Medulla oblongata (tissue), 1 donor: ENCODE data around the gene FAIM2.

Experiments used
- DNase-seq: peaks from one replicate; pipeline ENCODE4 v3.0.0-alpha.2; 2015; ENCODE audit errors: extremely low spot score

FAIM2 gene

GRCh38 chr12:49917788-49918173 lies 14.1 kb upstream of the FAIM2 start:
- DNase-seq: no peak

DNA sequence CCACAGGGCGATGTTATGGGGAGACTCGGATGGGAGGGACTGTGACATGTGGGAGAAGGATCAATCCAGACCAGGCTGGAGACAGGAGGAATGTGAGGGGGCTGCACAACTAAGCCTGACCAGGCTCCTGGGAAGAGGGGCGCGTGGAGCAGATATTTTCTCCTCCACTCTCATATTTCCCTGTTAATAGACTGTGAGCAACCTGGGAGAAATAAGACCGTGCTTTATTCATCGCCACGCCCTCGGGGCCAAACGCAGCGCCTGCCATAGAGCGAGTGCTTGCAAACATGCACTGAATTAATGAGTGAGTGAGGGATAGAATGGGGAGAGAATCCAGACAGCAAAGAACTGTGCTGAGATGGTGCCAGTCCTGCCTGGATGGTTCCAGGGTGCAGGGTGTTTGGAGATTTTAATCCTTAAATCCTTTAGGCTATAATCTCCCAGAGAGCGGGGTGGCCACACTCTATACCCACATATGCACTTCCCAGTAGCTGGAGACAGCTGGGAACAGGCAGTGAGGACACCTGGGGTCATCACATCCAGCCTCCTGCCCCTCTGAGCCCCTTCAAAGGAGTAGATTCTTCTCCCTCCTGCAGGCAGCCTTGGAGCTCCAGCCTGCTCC lies 13.6 kb upstream of the FAIM2 start:
- no peak for DNase-seq

DNA sequence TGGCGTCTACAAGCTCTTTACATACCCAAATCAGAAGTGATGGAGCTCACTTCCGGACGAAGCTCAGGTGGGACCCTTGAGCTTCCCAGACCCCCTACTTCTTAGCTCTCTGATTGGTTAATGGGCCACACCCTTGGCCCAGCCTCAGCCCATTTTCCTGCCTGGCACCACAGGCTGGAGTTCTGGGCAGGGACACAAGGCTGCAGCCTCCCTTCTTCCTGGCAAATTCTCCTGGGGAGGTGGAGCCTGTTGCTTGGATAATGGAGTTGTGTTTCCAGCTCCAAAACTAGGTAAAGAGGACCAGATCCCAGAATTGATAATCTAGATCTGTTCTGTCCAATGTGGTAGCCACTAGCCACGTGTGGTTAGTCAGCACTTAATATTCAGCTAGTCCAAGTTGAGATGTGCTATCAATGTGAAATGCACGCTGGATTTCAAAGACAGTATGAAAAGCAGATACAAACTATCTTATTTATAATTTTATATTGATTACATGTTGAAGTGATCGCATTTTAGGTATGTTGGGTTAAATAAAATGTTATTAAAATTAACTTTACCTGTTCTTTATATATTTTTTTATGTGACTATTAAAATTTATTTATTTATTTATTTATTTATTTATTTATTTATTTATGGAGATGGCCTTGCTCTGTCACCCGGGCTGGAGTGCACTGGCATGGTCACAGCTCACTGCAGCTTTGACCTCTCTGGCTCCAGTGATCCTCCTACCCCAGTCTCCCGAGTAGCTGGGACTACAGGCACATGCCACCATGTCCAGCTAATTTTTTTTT lies 12.6 kb upstream of the FAIM2 start:
- DNase-seq: no peak

- no peak for DNase-seq
Measured at GRCh38 chr12:49912345-49913255, 8.9 kb upstream of the FAIM2 start.

DNA sequence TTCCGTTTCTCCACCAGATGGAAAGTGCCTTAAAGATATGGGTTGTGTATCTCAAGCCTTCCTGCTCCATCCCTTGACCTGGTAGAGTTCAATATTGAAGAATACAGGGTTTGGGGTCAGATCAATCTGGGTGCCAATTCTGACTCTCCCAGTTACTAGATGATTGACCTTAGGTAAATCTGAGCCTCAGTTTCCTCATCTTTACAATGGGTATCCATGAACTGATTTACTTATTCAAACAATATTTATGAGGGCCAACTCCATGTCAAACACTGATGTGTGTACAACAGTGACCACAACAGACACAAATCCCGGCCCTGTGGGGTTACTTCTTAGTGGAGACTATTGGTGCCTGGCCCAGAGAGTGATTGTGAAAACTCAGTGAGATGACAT lies 7.5 kb upstream of the FAIM2 start:
- no peak for DNase-seq

GRCh38 chr12:49910331-49911212 lies 6.9 kb upstream of the FAIM2 start:
- DNase-seq: no peak

DNA sequence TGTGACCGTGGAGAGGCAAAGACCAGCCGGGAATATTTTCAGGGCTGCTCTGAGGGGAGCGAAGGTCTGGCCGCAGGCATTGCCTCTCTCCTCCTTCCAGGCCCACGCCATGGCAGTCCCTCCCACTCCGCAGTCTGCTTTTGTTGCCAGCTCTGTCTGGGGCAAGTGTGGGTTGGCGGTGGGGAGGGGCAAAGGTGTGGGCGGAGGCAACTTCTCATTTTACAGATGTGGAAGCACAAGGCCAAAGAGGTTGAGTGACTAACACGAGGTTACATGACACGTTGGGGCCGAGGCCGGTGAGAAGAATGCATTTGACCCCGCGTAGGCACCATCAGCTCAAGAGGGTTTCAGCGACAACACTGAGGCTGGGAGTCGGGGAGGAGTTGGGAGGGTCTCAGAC lies 6.1 kb upstream of the FAIM2 start:
- DNase-seq: no peak

- DNase-seq: no peak
Measured at GRCh38 chr12:49909356-49909755, 5.7 kb upstream of the FAIM2 start.

DNA sequence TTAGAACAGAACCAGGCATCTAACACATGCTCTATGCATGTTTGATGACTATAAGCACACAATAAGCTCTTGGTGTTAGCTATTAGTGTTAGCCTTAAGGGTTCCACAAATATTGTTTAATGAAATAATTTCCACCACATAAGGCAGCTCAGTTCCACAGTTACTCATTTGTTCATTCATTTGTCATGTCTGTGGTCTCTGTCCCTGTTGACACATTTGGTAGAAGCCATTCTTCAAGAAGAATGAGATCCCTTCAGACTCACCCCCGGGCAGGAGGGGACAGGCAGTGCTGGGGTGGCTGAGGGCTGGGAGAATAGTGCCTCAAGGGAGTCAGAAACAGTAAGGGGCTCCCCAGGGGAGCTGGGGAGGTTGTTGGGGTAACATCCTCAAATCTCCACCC lies 3.7 kb upstream of the FAIM2 start:
- DNase-seq: peak; percentile 51

GRCh38 chr12:49905718-49906314 lies 2.1 kb upstream of the FAIM2 start:
- DNase-seq: no peak

DNA sequence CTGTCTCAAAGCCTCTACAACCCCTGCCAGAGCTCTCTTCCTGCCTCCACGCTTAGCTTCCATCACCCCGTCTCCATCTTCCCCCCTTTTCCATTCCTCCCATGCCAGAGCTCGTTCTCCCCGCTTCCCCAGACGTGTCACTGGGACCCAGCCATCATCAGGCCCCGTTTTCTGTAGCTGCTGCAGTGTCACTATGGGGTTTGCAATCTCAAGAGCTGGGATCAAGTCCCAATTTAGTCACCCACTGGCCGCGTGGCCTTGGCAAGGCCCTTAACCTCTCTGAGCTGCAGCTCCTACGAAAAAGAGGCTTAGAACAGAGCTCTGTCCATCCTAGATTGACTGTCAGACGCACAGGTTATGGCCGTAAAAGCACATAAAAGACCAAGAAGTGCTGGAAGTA lies 901 bp upstream of the FAIM2 start:
- no peak for DNase-seq

DNA sequence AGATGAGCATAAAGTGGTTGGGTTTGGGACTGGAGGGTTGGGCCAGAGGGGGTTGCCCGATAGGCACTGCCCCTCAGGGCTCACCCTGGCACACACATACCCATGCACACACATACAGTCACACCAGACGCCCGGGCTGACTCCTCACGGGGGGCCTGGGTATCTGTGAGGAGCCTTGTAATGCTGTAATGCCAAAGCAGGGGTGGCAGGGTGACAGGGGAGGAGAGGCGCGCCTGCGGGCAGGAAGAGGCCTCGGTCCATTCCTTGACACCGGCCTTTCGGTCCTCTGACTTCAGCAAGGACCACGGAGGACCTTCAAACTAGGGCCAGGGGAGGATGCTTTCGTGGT lies 375 bp downstream of the FAIM2 start:
- no peak for DNase-seq

DNA sequence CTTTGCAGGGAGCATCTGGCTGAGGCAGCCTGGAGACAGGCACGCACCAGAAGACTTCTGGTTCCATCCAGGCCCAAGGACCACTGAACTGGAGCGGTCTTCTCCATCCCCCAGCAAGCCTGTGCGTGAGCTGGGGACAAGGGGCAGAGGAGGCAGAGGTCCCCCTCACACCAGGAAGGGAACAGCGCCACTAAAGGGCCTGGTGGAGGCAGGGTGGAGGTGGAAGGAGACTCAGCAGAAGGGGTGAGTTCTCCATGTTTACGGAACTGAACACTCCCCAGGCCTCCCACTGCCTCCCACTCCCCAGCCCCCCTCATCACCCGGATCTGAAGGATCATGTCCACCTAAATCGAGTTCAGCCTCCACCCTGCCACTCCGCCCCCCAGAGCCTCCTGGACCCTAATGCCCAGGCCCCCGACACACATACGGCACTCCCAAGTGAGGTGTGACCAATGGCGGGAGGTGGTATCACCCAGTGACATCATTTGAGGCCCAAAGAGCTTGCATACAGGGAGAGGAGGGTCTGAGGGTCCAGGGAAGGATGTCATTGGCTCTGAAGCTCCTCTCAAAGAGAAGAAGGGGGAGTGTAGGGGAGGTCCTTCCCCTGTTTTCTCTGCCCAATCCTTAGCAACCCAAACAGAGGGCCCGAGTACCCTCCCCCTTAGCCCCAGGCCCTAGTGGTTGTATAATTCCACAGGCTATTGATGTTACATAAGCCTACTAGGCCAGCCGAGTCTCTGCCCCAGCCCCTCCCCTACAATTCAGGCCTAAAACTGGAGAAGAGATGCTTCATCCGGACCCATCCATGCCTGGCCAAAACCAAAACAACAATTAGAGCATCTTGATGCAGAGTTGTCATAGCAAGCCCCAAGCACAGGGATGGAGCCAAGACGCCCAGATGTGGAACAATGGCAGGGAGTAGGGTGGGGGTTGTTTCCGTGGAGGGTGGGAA lies 1.0 kb downstream of the FAIM2 start:
- peak; percentile 66 for DNase-seq

- DNase-seq: no peak
Measured at GRCh38 chr12:49901986-49902385, 1.7 kb downstream of the FAIM2 start.

GRCh38 chr12:49901026-49901425 lies 2.7 kb downstream of the FAIM2 start:
- no peak for DNase-seq

GRCh38 chr12:49900371-49900770 lies 3.3 kb downstream of the FAIM2 start:
- no peak for DNase-seq

DNA sequence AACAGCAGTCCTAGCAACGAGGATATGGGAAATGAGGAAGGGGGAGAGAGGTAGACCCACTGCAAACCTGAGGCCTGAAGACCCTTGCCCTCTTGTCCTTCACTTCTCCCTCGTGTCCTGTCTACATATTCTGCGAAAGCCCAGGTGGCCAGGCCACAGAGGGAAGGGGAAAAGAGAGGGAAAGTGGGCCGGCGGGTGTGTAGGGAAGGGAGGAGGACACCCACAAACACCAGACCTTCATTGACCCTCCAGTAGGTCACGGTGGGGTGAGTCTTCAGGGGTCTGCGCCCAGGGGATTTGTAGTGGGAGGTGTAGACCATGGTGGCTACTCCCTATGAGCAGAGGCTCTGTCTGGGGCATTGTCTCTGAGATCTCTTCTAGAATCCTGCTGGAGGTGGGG lies 3.8 kb downstream of the FAIM2 start:
- DNase-seq: no peak

GRCh38 chr12:49899286-49899843 lies 4.3 kb downstream of the FAIM2 start:
- no peak for DNase-seq

DNA sequence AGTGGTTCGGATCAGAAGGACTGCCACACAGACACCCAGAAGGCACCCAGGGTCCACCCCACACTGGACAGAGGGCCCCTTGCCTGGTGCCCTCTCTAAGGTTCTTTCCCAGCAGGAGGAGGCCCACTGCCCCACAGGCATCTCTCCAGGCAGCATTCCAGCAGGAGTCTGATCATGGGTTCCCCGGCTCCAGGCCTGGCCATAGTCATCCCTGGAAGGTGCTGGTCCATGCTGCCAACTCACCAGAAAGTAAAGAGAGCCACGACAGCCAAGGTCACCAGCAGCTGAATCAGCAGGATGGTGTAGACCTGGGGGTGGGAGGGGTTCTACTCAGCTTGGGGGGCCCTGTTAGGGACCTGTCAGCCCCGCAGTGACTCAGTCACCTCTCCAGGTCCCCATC lies 6.4 kb downstream of the FAIM2 start:
- no peak for DNase-seq

GRCh38 chr12:49895773-49896172 lies 7.9 kb downstream of the FAIM2 start:
- no peak for DNase-seq
